ENCODE data around the gene HOXB1.

GRCh38 chr17:48513666-48514455 lies 16.9 kb downstream of the HOXB1 start:
- TF ChIP-seq POLR2AphosphoS5 (IDR thresholded peaks at IDR 0.05) (no peak), CTCF (IDR thresholded peaks at IDR 0.05) (no peak), POLR2A (IDR thresholded peaks at IDR 0.05) (no peak), EP300 (IDR thresholded peaks at IDR 0.05) (no peak)
